Measurements from ENCODE around the gene PDE6A.

DNA sequence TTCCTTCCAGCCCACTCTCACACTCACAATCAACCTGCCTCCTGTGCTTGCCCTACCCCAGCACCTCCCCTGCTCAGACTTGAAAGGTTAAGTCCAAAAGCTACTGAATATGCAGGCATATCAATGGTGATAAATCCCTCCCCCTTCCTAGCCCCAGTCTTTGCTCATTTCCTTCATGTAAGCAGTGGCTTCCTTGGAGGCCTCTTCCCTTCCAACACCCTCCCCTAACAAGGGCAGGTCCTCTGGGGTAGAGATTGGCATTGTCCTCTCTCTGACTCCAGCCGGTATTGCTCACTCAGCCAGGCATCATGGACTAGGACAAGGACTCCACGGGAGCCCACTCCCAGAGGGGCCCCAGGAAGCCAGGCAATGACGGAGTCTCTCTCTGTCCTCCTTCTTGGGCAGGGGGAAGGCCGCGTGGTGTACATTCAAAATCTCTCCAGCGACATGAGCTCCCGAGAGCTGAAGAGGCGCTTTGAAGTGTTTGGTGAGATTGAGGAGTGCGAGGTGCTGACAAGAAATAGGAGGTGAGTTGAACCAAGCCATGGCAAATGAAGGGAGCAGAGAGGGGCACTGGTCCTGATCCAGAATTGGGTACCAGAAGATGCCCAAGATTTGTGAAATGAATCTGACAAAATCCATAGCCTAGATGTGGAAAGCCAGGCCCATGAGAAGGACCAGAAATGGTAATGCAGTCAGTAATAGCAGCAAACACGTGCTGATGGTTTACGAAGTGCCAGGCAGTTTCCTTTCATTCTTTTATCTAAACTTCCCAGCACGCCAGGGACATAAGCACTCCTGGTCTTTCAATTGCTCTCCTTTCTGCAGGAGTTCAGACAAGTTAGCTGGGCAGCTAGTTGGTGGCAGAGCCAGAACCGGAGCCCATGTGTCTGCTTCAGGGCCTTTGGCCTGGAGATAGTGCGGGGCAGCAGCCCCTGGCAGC lies 102.5 kb downstream of the PDE6A start:
- TF ChIP-seq GATA2 (IDR thresholded peaks at IDR 0.05; ENCODE audit: low read depth, low read length) = no peak
- no peak for TF ChIP-seq GATA3 (IDR thresholded peaks at IDR 0.05; ENCODE audit: low read depth, low read length)
